ENCODE results near the gene COX6B2.
A peak's percentile ranks its signal among the peaks of the same experiment; 100 is the strongest.

COX6B2 gene

DNA sequence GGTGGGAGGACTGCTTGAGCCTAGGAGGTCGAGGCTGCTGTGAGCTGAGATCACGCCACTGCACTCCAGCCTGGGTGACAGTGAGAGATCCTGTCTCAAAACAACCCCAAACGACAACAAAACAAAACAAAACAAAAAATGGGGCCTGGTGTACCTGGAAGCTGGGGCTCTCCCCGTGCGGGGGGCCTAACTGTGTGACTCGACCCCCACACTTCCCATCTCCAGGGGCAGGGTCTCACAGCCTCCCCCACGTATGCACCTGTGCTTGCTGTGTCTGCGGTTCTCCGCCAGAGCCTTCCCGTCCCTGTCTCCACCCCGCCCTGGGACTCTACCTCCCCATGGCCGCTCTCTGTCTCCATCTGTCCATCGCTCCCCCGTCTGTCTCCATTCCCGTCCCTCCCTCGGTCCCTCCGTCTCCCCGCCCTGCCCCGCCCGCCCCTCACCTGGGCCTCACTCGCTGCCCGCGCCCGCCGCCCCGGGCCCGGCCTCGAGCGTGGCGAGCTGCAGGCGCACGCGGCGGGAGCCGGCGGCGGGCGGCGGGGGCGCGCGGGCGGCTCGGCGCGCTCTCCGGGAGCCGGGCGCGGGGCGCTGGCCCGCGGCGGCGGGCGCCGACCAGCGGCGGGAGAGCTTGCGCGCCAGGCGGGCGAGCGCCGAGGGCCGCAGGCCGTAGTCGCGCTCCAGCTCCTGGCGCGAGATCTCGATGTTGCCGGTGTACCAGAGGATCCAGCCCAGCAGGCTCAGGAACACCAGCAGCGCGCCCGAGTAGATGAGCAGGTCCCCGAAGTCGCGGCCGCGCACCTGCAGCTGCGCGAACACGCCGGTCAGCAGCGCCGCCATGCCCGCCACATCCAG is 29.0 kb upstream of the COX6B2 start:
- DNase-seq = peak; percentile 43

DNA sequence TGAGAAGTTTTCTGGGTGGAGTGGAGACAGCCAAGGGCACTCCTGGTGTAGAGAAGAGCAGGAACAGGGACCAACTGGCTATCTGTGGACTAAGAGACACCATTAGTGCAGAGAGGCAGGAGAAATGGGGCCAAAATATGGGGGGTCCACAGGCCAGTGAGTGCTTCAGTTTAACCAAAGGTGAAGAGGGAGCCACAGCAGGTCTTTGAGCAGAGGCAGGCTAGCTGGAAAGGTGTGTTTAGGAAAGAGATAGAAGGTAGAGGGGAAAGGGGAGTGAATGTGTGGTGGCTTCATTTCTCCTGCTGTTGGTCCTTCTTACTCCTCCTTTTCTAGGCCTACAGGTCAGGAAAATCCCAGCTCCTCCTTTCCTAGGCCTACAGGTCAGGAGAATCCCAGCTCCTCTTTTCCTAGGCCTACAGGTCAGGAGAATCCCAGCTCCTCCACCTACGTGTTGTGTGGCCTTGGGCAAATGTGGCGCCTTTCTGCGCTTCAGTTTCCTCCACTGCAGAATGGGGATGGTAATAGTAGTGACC is 28.1 kb upstream of the COX6B2 start:
- DNase-seq = no peak

DNA sequence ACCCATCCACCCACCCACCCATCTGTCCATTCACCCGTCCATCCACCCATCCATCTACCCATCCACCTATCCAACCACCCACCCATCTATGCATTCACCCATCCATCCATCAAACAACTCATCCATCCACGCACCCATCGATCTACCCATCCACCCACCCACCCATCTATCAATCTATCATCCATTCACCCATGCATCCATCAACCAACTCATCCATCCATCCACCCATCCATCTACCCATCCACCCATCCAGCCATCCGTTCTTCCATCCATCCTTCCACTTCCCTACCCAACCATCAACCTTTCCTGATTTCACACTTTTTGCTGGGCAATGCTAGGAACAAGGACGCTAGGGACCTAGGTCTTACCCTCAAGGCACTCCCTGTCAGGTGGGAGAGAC is 27.5 kb upstream of the COX6B2 start:
- DNase-seq = no peak

DNA sequence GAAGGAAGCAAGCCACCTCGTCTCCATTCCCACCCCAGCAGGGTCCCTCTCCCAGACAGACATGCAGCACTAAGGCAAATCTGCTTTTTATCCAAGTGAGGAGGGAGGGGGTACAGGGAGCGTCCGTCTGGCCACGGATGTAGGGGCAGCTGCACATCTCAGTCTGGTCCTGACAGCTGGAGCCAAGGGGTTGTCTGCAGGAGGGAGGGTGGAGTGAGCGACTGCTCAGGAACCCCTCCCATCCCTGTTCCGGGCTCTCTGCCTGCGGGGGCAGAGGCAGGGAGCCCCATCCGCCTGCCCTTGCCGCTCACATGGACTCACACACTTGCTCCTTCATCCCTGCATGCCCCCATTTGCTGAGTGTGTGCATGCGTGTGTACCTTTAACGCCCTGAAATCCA is 24.7 kb upstream of the COX6B2 start:
- DNase-seq = no peak

DNA sequence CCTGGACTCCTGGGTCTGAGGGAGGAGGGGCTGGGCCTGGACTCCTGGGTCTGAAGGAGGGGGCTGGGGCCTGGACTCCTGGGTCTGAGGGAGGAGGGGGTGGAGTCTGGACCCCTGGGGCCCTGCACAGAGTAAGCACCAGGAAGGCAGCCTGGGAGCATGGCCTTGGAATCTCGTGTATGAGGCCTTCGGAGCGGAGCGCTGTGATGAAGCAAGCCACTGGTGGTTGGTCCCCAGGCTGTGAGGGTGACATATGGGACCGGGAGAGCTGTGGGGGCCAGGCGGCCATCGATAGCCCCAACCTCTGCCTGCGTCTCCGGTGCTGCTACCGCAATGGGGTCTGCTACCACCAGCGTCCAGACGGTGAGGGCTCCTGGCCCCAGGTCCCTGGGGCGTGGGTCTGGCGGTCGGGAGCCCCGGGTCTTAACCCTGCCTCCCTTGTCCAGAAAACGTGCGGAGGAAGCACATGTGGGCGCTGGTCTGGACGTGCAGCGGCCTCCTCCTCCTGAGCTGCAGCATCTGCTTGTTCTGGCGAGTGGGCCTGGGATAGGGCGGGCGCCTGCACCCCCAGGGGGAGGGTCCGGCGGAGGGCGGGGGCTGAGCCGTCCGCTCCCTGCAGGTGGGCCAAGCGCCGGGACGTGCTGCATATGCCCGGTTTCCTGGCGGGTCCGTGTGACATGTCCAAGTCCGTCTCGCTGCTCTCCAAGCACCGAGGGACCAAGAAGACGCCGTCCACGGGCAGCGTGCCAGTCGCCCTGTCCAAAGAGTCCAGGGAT is 23.0 kb upstream of the COX6B2 start:
- DNase-seq = no peak

DNA sequence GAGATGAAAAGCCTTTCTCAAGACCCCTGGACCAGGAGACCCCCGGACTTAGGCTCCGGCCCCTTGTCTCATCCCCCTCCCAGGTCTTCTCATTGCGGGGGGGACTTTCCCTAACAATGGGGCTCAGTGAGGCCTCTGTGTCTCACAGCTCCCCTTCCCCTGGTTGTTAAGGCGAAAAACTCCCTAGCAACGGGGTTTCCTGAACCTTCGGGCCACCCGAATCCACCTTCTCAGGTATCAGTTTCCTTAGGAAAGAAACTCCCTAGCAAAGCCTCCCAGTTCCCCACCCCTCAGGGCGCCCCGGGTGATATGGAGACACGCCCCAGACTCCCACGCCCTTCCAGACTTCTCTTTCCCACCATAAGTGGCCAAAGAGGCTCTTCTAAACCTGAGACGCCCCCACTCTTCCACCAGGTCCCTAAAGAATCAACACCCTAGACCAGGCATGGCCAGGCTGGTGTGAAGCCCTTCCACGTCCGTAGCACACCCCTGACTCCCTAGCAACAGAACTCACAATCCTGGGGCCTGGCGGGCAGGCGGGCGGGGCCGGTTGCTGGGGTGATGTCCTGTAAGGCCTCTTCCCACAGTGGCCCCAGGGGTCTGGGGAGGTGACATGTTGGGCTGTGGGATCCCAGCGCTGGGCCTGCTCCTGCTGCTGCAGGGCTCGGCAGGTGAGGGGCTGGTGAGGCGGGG is 21.9 kb upstream of the COX6B2 start, which contains the start of gene TMEM190:
TSS of gene TMEM190 (plus strand) at position 586 of the 693 bp plus-strand sequence. CDS start at position 614, 28 bp downstream.
- DNase-seq = no peak

DNA sequence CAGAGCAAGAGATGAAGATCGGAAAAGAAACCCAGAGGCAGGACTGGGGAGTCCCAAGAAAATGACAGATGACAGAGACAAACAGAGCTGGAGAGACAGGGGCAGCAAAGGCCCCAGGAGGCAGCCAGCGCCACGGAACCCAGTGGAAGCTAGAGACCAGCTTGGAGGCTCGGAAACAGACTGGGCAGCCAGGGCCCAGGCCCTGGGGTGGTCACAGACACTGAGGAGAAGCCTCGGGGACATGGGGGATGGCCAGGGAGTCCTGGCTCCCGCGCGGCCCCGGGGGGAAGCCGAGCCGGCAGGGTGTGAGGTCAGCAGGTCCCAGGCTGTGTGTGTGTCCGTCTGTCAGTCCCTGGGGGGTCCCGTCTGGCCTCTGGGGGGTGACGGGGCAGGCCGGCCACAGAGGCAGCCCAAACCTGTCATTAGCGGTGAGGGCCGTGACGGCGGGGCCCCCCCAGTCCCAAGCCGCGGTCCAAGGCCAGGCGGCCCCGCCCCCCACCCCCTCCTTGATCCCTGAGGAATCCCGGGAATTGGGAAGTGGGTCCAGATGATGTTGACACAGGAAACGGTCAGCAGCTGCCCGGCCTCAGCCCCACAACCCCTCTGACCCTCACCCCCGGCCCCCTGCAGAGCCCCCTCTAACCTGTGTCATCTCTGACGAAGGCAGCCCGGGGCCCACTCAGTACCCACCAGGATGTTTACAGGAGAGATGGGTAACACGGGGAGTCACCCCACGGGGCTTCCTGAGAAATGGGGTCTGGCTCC is 19.7 kb upstream of the COX6B2 start:
- no peak for DNase-seq

DNA sequence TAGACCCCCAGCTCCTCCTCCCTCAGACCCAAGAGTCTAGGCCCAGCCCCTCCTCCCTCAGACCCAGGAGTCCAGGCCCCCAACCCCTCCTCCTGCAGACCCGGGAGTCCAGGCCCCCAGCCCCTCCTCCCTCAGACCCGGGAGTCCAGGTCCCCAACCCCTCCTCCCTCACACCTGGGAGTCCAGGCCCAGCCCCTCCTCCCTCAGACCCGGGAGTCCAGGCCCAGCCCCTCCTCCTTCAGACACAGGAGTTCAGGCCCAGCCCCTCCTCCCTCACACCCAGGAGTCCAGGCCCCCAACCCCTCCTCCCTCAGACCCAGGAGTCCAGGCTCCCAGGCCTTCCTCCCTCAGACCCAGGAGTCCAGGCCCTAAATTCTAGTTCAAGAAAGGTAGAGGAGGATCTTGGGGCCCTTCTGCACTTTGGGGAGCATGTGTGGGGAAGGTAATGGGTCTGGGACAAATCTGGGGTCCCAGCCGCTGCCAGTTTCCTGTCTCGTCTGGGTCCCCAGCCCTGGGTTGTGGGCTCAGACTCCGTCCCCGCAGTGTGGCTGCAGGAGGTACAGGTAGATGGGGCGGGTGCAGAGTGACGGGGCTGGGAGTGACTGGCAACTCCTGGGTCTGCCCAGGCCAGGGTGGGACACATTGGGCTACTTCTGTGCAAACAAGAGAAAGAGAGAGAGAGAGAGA is 18.9 kb upstream of the COX6B2 start:
- no peak for DNase-seq

DNA sequence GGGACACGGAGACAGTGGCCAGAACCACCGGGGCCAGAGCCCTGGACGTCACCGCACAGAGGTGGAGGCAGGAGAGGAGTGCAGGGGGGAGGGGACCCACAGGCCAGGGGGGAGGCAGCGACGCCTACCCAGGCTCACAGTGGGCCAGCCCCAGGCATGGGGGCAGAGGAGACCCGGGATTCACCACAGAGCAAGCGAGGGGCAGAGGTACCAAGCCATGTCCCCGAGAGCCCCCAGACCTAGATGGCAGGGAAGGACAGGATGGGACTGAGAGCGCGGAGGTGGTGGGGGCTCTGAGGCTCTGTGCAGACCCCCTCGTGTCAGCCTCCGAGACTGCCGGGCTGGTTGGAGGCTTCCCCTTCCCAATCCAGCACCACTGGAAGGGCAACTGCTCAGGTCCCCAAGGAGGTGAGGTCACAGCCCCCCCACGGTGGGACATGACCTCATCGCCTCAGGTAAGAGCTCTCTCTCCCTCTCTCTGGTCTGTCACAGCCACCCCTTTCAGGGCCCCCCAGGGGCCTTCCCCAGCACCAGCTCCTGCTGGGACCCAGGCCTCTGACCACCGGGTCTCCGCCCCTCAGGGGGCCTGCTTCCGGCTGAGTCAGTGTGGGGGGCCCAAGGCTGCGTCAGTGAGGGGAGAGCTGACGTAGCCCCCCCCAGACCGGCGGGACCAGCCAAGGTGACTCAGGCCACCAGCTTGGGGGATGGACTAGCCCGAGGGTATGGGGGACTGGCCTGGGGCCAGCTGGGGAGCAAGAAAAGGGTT is 18.0 kb upstream of the COX6B2 start:
- no peak for DNase-seq

DNA sequence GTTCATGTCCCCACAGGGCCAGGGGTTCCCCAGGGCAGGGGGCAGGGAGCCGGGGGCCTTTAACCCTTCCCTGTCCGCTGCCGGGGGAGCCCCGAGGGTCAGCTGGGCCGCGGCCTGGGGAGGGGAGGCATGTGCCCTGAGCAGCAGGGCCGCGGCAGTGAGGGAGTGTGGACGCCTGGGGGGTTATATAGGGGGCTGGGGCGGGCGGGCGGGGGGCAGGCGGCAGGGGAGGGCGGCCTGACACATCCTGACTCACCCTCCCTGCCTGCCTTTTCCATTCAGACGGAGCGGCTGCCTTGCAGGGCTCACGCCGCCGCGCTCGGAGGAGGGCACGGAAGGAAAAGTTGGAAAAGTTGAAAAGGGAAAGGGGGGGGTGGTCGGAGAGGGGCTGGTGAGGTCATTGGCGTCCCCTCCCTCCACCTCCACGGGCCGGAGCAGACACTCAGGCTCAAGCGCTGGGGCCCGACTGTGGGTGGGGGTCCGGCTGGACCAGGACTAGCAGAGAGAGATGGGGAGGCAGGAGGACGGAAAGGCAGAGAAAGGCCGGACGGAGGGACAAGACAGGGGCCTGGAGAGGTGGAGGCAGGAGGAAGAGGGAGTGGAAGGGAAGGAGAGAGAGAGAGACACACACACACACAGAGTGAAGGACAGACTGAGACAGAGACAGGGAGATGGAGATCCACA is 15.9 kb upstream of the COX6B2 start, which contains the start of gene IL11:
TSS of gene IL11 (minus strand) at position 159 of the 684 bp plus-strand sequence. CDS start at position 6, 153 bp downstream.
- DNase-seq = no peak

DNA sequence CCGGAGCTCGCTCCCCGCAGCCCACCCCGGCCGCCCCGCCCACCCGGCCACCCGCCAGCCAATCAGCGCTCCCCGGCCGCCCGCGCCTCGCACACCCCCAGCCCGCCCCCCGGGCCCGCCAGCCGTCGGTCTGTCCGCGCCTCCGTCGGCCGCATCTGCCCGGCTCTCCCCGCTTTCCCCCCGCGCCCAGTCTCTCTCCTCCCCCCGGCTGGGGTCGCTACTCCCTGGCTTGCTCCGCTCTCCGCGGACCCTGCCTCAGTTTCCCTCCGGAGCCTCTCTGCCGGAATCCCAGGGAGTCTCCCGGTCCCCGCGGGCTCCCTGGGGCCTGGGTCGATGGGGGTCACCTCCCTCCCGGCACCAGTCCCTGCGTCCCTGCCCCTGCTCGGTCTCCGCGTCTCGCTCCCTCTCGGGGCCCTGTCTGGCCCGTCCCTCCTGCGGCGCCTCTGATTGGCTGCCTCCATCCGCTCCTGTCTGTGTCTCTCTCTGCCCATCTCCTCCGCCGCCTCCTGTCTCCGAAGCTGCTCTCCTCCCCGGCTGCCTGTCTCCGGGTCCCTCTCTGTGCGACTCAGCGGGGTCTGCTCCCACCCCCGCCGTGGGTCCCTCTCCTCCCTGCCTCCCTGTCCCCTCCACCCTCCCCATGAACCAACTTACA is 15.3 kb upstream of the COX6B2 start:
- peak; percentile 47 for DNase-seq

DNA sequence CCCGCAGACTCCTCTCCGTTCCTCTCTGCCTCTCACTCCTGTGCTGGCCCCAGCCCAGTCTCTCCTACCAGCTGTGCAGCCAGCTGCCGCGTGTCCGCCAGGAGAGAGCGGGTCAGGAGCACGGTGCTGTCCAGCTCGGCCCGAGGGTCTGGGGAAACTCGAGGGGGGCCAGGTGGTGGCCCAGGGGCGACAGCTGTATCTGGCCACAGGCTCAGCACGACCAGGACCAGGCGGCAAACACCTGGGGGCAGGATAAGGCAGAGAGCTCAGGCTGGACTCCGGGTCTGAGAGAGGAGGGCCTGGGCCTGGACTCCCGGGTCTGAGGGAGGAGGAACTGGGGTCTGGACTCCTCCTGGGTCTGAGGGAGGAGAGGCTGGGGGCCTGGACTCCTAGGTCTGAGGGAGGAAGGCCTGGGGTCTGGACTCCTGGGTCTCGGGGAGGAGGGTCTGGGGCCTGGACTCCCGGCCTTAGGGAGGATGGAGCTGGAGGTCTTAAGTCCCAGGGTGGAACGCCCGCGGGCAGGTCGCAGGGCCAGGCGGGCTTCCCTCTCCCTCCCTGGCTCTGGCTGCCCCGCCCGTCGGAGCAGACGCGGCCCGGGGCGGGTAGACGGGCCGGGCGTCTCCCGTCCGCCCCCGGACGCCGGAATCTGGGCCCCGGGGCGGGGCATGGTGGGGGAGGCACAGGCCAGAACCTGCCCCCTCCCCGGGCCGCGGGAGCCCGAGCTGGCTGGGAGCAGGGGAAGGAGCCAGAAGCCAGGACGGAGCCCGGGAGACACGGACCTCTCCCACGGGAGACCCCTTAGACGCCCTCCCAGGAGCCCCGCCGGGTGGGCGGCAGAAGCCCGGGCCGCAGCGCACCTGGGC is 14.4 kb upstream of the COX6B2 start:
- DNase-seq = no peak

DNA sequence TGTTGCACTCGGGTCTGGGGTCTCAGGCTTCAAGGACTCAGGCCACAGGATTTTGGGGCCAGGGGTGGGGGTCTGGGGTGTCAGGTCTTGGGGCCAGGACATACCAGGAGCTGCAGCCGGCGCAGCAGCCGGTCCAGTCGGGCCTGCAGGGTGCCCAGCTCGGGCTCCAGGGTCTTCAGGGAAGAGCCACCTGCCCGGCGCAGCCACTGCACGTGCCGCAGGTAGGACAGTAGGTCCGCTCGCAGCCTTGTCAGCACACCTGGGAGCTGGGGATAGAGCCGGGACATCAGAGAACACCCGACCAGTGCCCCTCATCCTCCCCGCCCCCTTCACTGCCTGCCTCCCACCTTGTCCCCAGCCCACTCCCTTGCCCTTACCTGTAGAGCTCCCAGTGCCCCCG is 13.6 kb upstream of the COX6B2 start:
- DNase-seq = no peak

DNA sequence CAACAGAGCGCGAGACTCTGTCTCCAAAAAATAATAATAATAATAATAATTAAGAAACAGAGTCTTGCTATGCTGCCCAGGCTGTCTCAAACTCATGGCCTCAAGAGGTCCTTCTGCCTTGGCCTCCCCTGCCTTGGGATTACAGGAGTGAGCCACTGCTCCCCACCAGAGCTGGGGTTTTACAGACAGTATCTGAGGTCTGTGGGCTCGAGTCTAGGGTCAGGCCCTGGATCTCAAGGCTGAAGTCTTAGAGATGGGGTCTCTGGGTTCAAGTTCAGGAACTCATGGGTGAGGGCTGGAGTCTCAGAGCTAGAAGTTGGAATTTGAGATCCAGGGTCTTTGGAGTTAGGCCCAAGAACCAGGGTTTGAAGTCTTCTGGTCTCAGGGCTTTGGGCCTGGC is 12.3 kb upstream of the COX6B2 start:
- no peak for DNase-seq

DNA sequence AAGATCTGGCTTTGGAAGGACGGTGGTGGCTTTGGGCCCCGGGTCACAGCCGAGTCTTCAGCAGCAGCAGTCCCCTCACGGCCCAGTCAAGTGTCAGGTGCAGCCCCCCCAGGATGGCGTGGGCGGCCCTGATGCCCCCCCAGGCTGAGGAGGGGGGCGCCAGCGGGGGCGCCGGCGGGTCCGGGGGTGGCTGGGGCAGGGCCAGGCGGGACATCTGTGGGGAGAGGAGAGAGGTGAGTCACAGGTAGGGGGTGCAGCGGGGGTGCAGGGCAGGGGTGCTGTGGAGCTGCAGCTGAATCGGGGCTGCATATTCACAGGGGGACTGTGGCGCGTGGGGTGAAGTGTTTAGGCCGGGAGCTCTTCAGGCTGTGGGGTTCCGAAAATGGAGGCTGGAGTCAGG is 11.4 kb upstream of the COX6B2 start:
- DNase-seq = no peak

DNA sequence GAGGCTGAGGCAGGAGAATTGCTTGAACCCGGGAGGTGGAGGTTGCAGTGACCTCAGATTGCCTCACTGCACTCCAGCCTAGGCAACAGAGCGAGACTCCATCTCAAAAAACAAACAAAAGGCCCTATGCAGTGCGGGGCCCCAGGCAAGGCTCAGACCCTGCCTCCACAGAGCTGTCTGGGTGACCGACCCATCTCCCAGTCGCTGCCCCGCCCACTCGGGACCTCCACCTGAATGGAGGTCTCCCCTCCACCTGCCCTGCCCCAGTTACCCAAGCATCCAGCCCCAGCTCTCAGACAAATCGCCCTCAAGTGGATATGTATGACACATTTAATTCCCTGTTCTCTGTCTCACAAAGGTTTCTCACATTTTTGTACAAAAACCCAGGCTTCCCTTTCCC is 10.7 kb upstream of the COX6B2 start:
- DNase-seq = no peak

DNA sequence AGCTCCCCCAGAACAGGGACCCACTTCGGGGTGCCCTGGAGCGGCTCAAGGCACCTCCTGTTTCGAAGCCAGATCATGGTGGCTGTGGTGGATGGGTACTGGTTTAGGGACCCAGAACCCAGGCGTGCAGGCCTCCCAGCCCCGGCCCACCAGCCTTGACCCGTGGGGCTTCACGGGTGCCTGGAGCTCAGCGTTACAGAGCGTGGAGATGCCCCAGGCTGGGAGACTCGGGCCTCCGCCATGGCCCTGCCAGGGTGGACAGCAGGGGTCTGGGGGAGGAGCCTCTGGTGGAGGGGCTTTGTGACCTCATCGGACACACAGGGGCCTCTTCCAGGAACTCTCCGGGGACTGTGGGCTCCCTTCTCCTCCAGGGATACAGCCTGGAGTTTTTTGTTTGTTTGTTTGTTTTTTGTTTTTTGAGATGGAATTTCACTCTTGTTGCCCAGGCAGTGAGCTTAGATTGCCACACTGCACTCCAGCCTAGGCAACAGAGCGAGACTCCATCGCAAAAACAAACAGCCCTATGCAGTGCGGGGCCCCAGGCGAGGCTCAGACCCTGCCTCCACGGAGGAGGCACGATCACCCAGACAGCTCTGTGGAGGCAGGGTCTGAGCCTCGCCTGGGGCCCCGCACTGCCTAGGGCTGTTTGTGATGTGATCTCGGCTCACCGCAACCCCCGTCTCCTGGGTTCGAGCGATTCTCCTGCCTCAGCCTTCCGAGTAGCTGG is 8.6 kb upstream of the COX6B2 start, which contains the start of gene GARIN5B:
TSS of gene GARIN5B (minus strand) at position 271 of the 727 bp plus-strand sequence. CDS start at position 77, 194 bp downstream.
- no peak for DNase-seq
